ENCODE measurements around the gene LAMA2. TPM values are rescaled to one million over a fixed set of nuclear protein-coding genes. Genes with fewer than 3 reads are reported as not detected.

The LAMA2 gene
- polyA plus RNA-seq, 1 donor from 2014 or later, result 2.5 TPM

GRCh38 chr6:129195643-129196042, 312.7 kb downstream of the LAMA2 start:
- Histone ChIP-seq H3K36me3 (ENCODE audit: insufficient read depth, low read length) (no peaks in the 10 kb centered on the region), H3K27ac (ENCODE audit: low read length) (no peak overlapping the region), H3K4me2 (ENCODE audit: low read length) (no peak overlapping the region), H4K20me1 (ENCODE audit: insufficient read depth) (no peaks in the 10 kb centered on the region), H3F3A (ENCODE audit: insufficient read depth, low read length, poor library complexity, severe bottlenecking) (peaks cover 4% of the 10 kb centered on the region), H3K27me3 (ENCODE audit: insufficient read depth, low read depth, low read length) (peaks cover 9% of the 10 kb centered on the region), H3K4me3 (ENCODE audit: low read length) (no peak overlapping the region), H3K9me3 (ENCODE audit: low read length) (no peaks in the 10 kb centered on the region), H3K79me2 (replicated peaks; ENCODE audit: insufficient read depth, low read length) (no peaks in the 10 kb centered on the region), H3K9ac (ENCODE audit: low read length) (no peak overlapping the region), H3K9me2 (ENCODE audit: insufficient read depth, low read length) (no peaks in the 10 kb centered on the region), H2AFZ (ENCODE audit: low read depth, low read length) (no peak overlapping the region)
- TF ChIP-seq EP300 (conservative IDR thresholded peaks at IDR 0.05; ENCODE audit: poor library complexity, severe bottlenecking), result no peak
- TF ChIP-seq SMC3 (conservative IDR thresholded peaks at IDR 0.05; ENCODE audit: poor library complexity), result no peak
- TF ChIP-seq CTCF (IDR thresholded peaks at IDR 0.05; ENCODE audit: poor library complexity, severe bottlenecking), result no peak
- TF ChIP-seq POLR2AphosphoS5 (IDR thresholded peaks at IDR 0.05), result no peak
- TF ChIP-seq EZH2 (IDR thresholded peaks at IDR 0.05; ENCODE audit: borderline replicate concordance, insufficient read depth, low read length, poor library complexity, severe bottlenecking), result no peak
- TF ChIP-seq REST (IDR thresholded peaks at IDR 0.05; ENCODE audit: borderline replicate concordance), result no peak
- TF ChIP-seq RAD21 (conservative IDR thresholded peaks at IDR 0.05), result no peak
- TF ChIP-seq MXI1 (conservative IDR thresholded peaks at IDR 0.05; ENCODE audit: poor library complexity, severe bottlenecking), result no peak
- TF ChIP-seq TAF1 (IDR thresholded peaks at IDR 0.05; ENCODE audit: low read depth), result no peak

GRCh38 chr6:129197154-129197553, 314.2 kb downstream of the LAMA2 start:
- Histone ChIP-seq H3K27me3 (ENCODE audit: insufficient read depth, low read depth, low read length) (peaks cover 9% of the 10 kb centered on the region), H4K20me1 (ENCODE audit: insufficient read depth) (no peaks in the 10 kb centered on the region), H3F3A (ENCODE audit: insufficient read depth, low read length, poor library complexity, severe bottlenecking) (peaks cover 4% of the 10 kb centered on the region), H2AFZ (ENCODE audit: low read depth, low read length) (no peak overlapping the region), H3K4me2 (ENCODE audit: low read length) (no peak overlapping the region), H3K9me2 (ENCODE audit: insufficient read depth, low read length) (no peaks in the 10 kb centered on the region), H3K36me3 (ENCODE audit: insufficient read depth, low read length) (no peaks in the 10 kb centered on the region), H3K9me3 (ENCODE audit: low read length) (no peaks in the 10 kb centered on the region), H3K79me2 (replicated peaks; ENCODE audit: insufficient read depth, low read length) (no peaks in the 10 kb centered on the region), H3K9ac (ENCODE audit: low read length) (no peak overlapping the region), H3K4me3 (ENCODE audit: low read length) (no peak overlapping the region), H3K27ac (ENCODE audit: low read length) (no peak overlapping the region)
- TF ChIP-seq TAF1 (IDR thresholded peaks at IDR 0.05; ENCODE audit: low read depth), result no peak
- no peak for TF ChIP-seq REST (IDR thresholded peaks at IDR 0.05; ENCODE audit: borderline replicate concordance)
- TF ChIP-seq SMC3 (conservative IDR thresholded peaks at IDR 0.05; ENCODE audit: poor library complexity), result no peak
- no peak for TF ChIP-seq CTCF (IDR thresholded peaks at IDR 0.05; ENCODE audit: poor library complexity, severe bottlenecking)
- no peak for TF ChIP-seq EP300 (conservative IDR thresholded peaks at IDR 0.05; ENCODE audit: poor library complexity, severe bottlenecking)
- TF ChIP-seq EZH2 (IDR thresholded peaks at IDR 0.05; ENCODE audit: borderline replicate concordance, insufficient read depth, low read length, poor library complexity, severe bottlenecking), result no peak
- no peak for TF ChIP-seq MXI1 (conservative IDR thresholded peaks at IDR 0.05; ENCODE audit: poor library complexity, severe bottlenecking)
- TF ChIP-seq POLR2AphosphoS5 (IDR thresholded peaks at IDR 0.05), result no peak
